ENCODE data around the gene LSM2.
"Not testable (repeated sequence)": the region's sequence is repeated elsewhere in the genome, so short reads cannot be mapped to it uniquely, and the experiment has no call there.

Gene LSM2

DNA sequence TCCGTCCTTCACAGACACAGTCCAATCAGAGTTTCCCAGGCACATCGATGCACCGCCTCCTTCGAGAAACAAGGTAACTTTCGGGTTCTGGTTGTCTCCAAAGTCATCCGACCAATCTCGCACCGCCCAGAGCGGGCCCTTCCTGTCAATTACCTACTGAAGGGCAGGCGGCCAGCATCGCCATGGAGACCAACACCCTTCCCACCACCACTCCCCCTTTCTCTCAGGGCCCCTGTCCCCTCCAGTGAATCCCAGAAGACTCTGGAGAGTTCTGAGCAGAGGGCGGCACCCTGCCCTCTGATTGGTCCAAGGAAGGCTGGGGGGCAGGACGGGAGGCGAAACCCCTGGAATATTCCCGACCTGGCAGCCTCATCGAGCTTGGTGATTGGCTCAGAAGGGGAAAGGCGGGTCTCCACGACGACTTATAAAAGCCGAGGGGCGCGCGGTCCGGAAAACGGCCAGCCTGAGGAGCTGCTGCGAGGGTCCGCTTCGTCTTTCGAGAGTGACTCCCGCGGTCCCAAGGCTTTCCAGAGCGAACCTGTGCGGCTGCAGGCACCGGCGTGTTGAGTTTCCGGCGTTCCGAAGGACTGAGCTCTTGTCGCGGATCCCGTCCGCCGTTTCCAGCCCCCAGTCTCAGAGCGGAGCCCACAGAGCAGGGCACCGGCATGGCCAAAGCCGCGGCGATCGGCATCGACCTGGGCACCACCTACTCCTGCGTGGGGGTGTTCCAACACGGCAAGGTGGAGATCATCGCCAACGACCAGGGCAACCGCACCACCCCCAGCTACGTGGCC lies 20.7 kb upstream of the LSM2 start, which contains the start of gene HSPA1B:
Gene HSPA1B (plus strand): TSS at position 453 of the 794 bp plus-strand sequence. CDS start 213 bp downstream, at position 666.
- peak; percentile 91 for DNase-seq (ENCODE audit: low read depth)

DNA sequence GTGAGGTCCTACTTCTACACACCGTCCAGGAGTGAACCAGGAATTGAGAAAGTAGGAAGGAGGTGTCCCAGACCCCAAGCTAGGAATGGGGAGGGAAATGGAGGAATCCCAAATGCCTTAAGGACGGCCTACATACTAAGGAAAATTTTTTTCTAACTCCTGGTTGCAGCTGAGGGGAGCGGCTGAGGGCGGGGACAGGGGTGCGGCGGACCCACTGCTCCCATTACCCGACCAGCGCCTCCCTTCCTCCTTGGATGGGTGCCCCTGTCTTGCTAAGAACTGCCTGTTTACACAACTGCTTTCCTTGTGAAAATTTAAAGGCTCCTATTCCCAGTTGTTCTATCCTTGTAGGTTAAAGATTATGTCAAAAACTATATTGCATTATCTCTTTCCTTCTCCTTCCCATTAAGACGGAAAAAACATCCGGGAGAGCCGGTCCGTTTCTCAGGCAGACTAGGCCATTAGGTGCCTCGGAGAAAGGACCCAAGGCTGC lies 20.1 kb upstream of the LSM2 start:
- no peak for DNase-seq (ENCODE audit: low read depth)

- DNase-seq (ENCODE audit: low read depth) = no peak
Observed at GRCh38 chr6:31825553-31825952, 18.8 kb upstream of the LSM2 start.

GRCh38 chr6:31823592-31824196 lies 16.9 kb upstream of the LSM2 start:
- DNase-seq (ENCODE audit: low read depth) = not testable (repeated sequence)

DNA sequence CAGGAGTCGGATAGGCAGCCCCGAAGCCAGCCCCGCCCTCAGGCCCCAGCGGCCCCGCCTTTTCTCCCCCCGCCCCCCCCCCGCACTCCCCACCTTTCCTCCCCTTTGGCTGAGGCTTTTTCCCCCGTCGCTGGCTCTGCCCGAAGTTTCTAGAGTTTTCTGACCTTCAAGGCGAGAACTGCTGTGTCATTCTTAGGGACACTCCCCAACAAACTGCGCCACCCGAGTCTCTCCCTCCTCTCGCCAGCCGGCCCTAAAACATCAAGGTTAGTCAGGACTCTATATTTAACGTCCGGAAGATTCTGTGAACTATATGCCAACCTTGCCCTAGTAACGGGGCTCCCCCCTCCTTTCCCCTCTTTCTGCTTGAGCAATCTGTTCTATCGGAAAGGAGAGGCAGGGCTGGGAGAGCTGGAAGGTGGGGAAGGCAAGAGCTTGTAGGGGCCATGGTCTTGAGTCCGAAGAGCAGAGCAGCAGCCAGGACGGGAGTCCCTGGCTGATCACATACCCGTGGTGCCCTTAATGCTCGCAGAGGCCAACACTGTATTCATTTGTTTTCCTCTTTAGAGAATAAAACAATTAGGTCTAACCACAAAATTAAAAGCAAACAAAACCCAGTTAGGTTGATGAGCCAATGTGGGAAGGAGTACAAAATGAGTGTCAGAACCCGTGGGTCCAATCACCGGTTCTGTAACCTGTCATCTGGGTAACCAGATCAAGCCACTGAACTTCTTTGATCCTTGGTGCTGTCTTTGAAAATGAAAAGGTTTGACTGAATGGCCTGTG lies 15.5 kb upstream of the LSM2 start:
- DNase-seq (ENCODE audit: low read depth) = no peak

DNA sequence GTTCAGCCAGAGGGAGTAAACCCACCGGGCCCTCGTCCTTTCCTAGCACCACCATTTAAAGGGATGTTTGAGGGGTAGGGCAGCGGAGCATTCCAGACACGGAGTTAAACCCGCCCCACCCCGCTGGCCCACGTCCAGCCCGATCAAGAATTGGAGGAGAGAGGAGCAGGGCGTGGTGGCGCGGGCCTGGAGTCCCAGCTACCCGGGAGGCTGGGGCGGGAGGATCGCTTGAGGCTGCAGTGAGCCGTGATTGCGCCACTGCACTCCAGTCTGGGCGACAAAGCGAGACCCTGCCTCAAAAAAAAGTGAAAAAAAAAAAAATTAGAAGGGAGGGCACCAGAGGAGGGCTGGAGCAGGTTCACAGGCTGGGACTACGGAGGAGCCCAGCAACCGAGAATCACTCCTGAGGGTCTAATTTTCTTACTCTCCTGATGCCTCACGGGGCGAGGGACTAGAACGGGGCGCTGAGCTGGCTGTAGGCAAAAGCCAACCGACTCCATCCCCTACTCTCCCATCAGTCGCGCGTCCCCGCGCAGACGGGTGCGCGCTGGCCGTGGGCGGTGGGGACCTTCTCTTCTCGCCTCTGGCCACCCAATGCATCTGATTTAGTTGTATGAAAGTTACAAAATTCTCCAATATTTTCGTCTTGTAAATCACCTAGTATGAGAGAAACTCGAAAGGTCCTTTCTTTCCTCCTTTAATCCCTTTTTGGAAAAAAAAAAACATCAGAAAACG lies 14.7 kb upstream of the LSM2 start:
- peak; percentile 74 for DNase-seq (ENCODE audit: low read depth)

DNA sequence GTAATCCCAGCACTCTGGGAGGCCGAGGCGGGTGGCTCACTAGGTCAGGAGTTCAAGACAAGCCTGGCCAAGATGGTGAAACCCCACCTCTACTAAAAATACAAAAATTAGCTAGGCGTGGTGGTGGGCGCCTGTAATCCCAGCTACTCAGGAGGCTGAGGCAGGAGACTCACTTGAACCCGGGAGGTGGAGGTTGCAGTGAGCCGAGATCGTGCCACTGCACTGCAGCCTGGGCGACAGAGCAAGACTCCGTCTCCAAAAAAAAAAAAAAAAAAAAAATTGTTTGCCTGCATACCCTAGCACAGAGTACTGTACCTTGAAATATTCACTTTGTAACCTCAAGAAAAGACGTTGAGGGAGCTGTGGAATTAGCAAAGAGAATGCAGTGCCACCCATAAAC lies 13.6 kb upstream of the LSM2 start:
- not testable (repeated sequence) for DNase-seq (ENCODE audit: low read depth)

- no peak for DNase-seq (ENCODE audit: low read depth)
Observed at GRCh38 chr6:31819871-31820299, 13.1 kb upstream of the LSM2 start.

DNA sequence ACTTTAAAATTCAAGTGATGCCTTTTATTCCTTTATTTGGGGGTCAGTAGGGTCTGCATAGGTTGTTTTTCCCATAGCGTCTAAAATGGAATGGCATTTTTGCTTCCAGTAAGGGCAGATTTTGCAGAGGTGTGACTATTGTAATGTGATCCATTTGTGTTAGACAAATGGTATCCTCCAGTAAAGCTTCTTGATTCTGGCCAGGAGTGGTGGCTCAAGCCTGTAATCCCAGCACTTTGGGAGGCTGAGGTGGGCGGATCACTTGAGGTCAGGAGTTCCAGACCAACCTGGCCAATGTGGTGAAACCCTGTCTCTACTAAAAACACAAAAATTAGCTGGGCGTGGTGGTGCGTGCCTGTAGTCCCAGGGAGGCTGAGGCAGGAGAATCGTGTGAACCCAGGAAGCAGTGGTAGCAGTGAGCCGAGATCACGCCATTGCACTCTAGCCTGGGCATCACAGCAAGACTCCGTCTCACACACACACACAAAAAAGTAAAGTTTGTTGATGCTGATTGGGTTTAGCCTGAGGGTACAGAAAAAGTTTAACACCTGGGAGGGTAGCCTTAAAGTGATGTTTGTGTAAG lies 11.3 kb upstream of the LSM2 start:
- DNase-seq (ENCODE audit: low read depth) = not testable (repeated sequence)

DNA sequence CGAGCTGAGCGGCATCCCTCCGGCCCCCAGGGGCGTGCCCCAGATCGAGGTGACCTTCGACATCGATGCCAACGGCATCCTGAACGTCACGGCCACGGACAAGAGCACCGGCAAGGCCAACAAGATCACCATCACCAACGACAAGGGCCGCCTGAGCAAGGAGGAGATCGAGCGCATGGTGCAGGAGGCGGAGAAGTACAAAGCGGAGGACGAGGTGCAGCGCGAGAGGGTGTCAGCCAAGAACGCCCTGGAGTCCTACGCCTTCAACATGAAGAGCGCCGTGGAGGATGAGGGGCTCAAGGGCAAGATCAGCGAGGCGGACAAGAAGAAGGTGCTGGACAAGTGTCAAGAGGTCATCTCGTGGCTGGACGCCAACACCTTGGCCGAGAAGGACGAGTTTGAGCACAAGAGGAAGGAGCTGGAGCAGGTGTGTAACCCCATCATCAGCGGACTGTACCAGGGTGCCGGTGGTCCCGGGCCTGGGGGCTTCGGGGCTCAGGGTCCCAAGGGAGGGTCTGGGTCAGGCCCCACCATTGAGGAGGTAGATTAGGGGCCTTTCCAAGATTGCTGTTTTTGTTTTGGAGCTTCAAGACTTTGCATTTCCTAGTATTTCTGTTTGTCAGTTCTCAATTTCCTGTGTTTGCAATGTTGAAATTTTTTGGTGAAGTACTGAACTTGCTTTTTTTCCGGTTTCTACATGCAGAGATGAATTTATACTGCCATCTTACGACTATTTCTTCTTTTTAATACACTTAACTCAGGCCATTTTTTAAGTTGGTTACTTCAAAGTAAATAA lies 10.6 kb upstream of the LSM2 start:
- DNase-seq (ENCODE audit: low read depth) = not testable (repeated sequence)

- peak; percentile 62 for DNase-seq (ENCODE audit: low read depth)
Observed at GRCh38 chr6:31815025-31815838, 8.5 kb upstream of the LSM2 start, which contains the start of the genes HSPA1A and HSPA1L. TSS of gene HSPA1A (plus strand) at chr6:31815543. CDS start at chr6:31815757, 214 bp downstream. TSS of gene HSPA1L (minus strand) at chr6:31815283. CDS start at chr6:31811972, 3,311 bp downstream.

DNA sequence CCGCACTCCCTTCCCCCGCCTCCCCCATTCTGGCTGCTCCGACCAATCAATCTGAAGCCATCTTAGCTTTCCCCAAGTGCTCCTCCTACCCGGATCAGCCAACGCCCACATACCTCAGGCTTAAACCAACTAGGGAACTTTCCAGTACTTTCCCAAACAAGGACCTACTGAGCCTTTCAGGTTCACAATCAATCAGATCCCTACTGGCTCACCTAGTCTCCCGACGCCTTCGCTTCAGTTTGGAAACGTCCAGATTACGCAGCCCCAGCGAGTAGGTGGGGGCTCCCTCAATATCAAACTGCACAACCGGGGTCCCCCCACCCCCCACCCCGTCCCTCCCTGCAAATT lies 7.9 kb upstream of the LSM2 start:
- DNase-seq (ENCODE audit: low read depth) = peak; percentile 56

DNA sequence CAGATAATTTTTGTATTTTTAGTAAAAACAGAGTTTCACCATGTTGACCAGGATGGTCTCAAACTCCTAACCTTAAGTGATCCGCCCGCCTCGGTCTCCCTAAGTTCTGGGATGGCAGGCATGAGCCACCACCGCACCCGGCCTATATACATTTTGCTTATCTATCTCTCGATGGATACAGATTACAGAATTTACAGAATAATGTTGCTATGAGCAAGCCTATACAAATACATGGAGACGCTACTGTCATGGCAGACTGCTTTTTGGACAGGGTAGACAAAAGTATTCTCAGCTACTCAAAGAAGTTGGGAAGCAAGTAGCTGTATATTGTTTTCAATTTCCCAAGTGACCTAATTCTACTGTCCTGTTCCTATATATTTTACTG lies 6.7 kb upstream of the LSM2 start:
- no peak for DNase-seq (ENCODE audit: low read depth)

DNA sequence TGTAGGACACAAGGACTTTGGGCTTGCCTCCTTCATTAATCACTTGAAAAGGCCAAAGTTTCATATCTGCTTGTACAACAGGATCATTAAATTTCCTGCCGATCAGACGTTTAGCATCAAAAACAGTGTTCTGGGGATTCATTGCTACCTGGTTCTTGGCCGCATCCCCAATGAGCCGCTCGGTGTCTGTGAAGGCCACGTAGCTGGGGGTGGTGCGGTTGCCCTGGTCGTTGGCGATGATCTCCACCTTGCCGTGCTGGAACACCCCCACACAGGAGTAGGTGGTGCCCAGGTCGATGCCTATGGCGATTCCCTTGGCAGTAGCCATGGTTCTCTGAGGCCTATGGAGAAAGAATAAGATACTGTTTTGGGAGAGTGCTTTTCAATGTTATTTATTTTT lies 4.9 kb upstream of the LSM2 start:
- no peak for DNase-seq (ENCODE audit: low read depth)

- not testable (repeated sequence) for DNase-seq (ENCODE audit: low read depth)
Observed at GRCh38 chr6:31808599-31808998, 1.8 kb upstream of the LSM2 start.

DNA sequence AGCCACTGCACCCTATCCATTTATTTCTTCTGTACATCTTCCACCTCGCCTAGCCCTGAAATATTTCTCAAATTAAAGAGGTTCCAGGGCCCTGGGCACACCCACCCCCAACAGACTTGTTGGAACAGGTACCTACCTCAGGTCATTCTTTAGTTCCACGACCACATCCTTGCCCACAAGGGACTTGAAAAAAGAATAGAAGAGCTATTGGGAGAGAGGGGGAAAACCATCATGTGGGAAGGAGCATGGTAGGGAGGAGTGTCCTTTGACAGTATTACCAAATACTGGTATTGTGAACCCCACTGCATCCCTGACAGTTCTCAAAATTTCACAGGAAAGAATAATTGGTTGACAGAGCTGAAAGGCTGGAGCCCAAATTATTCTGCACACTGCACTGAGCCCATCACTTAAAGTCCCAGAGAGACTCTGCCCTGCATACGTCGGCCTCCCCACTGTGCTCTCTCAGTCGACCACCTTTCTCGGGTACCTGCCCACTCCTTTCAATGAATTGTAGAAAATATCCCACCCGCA lies 762 bp downstream of the LSM2 start:
- DNase-seq (ENCODE audit: low read depth) = no peak

DNA sequence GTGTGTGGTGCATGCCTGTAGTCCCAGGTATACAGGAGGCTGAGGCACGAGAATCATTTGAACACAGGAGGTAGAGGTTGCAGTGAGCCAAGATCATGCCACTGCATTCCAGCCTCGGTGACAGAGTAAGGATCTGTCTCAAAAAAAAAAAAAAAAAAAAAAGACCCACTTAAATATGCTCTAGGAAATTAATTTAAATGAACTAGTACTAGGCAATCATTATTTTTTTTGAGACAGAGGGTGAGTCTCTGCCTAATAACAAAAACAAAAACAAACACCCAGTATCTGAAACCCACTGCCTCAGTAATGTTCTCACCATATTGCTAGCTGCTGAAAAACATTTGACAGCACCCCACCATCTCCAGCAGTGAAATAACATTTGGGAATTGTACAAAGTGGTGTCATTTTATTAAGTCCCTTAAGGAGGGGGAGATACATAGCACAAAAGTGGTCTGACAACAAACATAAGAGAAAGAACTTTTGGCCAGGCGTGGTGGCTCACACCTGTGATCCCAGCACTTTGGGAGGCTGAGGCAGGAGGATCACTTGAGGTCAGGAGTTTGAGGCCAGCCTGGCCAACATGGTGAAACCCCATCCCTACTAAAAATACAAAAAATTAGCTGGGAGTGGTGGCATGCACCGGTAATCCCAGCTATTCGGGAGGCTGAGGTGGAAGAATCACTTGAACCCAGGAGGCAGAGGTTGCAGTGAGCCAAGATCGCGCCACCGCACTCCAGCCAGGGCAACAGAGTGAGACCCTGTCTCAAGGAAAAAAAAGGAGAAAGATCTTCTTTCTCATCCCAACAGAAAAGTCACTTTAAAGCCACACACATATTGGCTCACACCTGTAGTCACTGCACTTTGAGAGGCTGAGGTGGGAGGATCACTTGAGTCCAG lies 5.5 kb downstream of the LSM2 start:
- not testable (repeated sequence) for DNase-seq (ENCODE audit: low read depth)

- no peak for DNase-seq (ENCODE audit: low read depth)
Observed at GRCh38 chr6:31799781-31800180, 7.0 kb downstream of the LSM2 start.
